SK-N-SH (cell line): Measurements from ENCODE around the gene DAB2IP. TPM values are rescaled to one million over a fixed set of nuclear protein-coding genes. Genes with fewer than 3 reads are reported as not detected.

Source experiments
- CTCF ChIA-PET: fragments of 300-600, 350-600 bp; formaldehyde crosslinking; extraction: SDS; loops from one replicate; lab custom pipeline; 2021; lab: Yijun Ruan, JAX
- POLR2A ChIA-PET: fragments of 350-600 bp; sonication (Branson Sonifier 250); formaldehyde crosslinking; extraction: SDS; loops from one replicate; lab custom pipeline; 2020; ENCODE audit warnings: antibody characterized with exemption, inconsistent platforms; lab: Yijun Ruan, JAX
- DNase-seq: peaks from one replicate; pipeline ENCODE4 v3.0.0; 2012
- H2AFZ ChIP-seq: fragments of 200-600 bp; sonication (generic); 2 replicates; pipeline ENCODE4 v1.8.1; 2016; ENCODE audit warnings: antibody characterized with exemption, mild to moderate bottlenecking, low read depth
- H3F3A ChIP-seq: fragments of 200-600 bp; sonication (generic); replicated peaks from 2 replicates; pipeline ENCODE3; 2016; ENCODE audit warnings: antibody characterized with exemption, mild to moderate bottlenecking; ENCODE audit not compliant: insufficient read depth
- H3K27ac ChIP-seq, 2 experiments: fragments of 200-500 bp in 1 of 2; fragments of 200-600 bp in 1 of 2; sonication (Bioruptor generic) in 1 of 2; sonication (generic), shearing (Covaris generic) in 1 of 2; 2 replicates each; pipeline versions ENCODE4 v1.5.1 to v1.6.1; 2014 to 2016; ENCODE audit warnings: low read depth in 2 of 2, inconsistent platforms in 1 of 2, low read length in 1 of 2, mild to moderate bottlenecking in 1 of 2, mixed read lengths in 1 of 2
- H3K27me3 ChIP-seq: fragments of 200-600 bp; sonication (generic), shearing (Covaris generic); 2 replicates; pipeline ENCODE4 v1.6.1; 2016; ENCODE audit warnings: mixed run types; ENCODE audit not compliant: insufficient read depth
- H3K36me3 ChIP-seq, 2 experiments: fragments of 200-500 bp in 1 of 2; fragments of 200-600 bp in 1 of 2; sonication (Bioruptor generic) in 1 of 2; sonication (generic) in 1 of 2; replicated peaks in 1 of 2; 2 replicates each; pipeline versions ENCODE3 to v1.5.1; 2014 to 2016; ENCODE audit warnings: low read length in 1 of 2, mild to moderate bottlenecking in 1 of 2; ENCODE audit not compliant: insufficient read depth in 2 of 2, control insufficient read depth in 1 of 2
- H3K4me1 ChIP-seq, 2 experiments: fragments of 200-500 bp in 1 of 2; fragments of 200-600 bp in 1 of 2; sonication (Bioruptor generic) in 1 of 2; sonication (generic), shearing (Covaris generic) in 1 of 2; 2 replicates each; pipeline versions ENCODE4 v1.5.1 to v1.6.1; 2014 to 2016; ENCODE audit warnings: low read depth in 1 of 2, low read length in 1 of 2, mixed run types in 1 of 2; ENCODE audit not compliant: insufficient read depth in 2 of 2, control insufficient read depth in 1 of 2
- H3K4me2 ChIP-seq: fragments of 200-600 bp; sonication (generic), shearing (Covaris generic); 2 replicates; pipeline ENCODE4 v1.6.1; 2017; ENCODE audit warnings: mixed run types
- H3K4me3 ChIP-seq, 2 experiments: fragments of 200-500 bp in 1 of 2; fragments of 200-600 bp in 1 of 2; sonication (Bioruptor generic) in 1 of 2; sonication (generic), shearing (Covaris generic) in 1 of 2; 2 replicates each; pipeline versions ENCODE4 v1.5.1 to v1.8.1; 2014 to 2016; ENCODE audit warnings: low read depth in 2 of 2, inconsistent platforms in 1 of 2, low read length in 1 of 2, mild to moderate bottlenecking in 1 of 2, mixed read lengths in 1 of 2, moderate library complexity in 1 of 2
- H3K79me2 ChIP-seq: fragments of 200-600 bp; sonication (generic); 2 replicates; pipeline ENCODE4 v1.8.1; 2017; ENCODE audit warnings: mild to moderate bottlenecking; ENCODE audit not compliant: insufficient read depth
- H3K9ac ChIP-seq: fragments of 200-600 bp; sonication (generic); 2 replicates; pipeline ENCODE4 v1.6.1; 2017; ENCODE audit warnings: mixed run types
- H3K9me2 ChIP-seq: fragments of 200-600 bp; sonication (generic); 2 replicates; pipeline ENCODE4 v1.6.1; 2017; ENCODE audit warnings: mixed run types
- H3K9me3 ChIP-seq: fragments of 200-600 bp; sonication (generic); 2 replicates; pipeline ENCODE4 v1.6.1; 2017; ENCODE audit warnings: mixed run types, mild to moderate bottlenecking, moderate library complexity
- H4K20me1 ChIP-seq: fragments of 200-600 bp; sonication (generic); 2 replicates; pipeline ENCODE4 v1.6.1; 2017; ENCODE audit warnings: mild to moderate bottlenecking, mixed run types; ENCODE audit not compliant: insufficient read depth
- ELF1 ChIP-seq: IDR thresholded peaks from 2 replicates; pipeline ENCODE4 v1.4.0; 2012
- EP300 ChIP-seq, 2 experiments: IDR thresholded peaks; 2 replicates each; pipeline versions ENCODE4 v1.4.0 to v1.6.1; 2012; ENCODE audit warnings: borderline replicate concordance in 1 of 2, low read depth in 1 of 2, low read length in 1 of 2
- EZH2phosphoT487 ChIP-seq: fragments of 200-600 bp; sonication (generic); IDR thresholded peaks from 2 replicates; pipeline ENCODE4 v1.6.1; 2017; ENCODE audit warnings: low read depth, mixed run types, mild to moderate bottlenecking, antibody characterized with exemption, moderate library complexity, borderline replicate concordance
- FOXJ3 ChIP-seq: sonication (generic); formaldehyde crosslinking; IDR thresholded peaks from 2 replicates; pipeline ENCODE4 v1.5.1; 2020; ENCODE audit warnings: mild to moderate bottlenecking, missing genetic modification reagents
- FOXM1 ChIP-seq: IDR thresholded peaks from 2 replicates; pipeline ENCODE4 v1.4.0; 2012; ENCODE audit warnings: low read depth, mild to moderate bottlenecking
- JUND ChIP-seq: IDR thresholded peaks from 2 replicates; pipeline ENCODE4 v1.4.0; 2012
- NFIC ChIP-seq: IDR thresholded peaks from 2 replicates; pipeline ENCODE4 v1.4.0; 2012; ENCODE audit warnings: borderline replicate concordance
- RCOR1 ChIP-seq: fragments of 150-350 bp; IDR thresholded peaks from 2 replicates; pipeline ENCODE4 v1.6.1; 2017; ENCODE audit warnings: antibody characterized with exemption, low read length
- REST ChIP-seq: IDR thresholded peaks from 2 replicates; pipeline ENCODE4 v1.6.1; 2012; ENCODE audit warnings: mild to moderate bottlenecking, low read depth, low read length, moderate library complexity
- RXRA ChIP-seq: IDR thresholded peaks from 2 replicates; pipeline ENCODE4 v1.4.0; 2012; ENCODE audit warnings: low read depth, mild to moderate bottlenecking, borderline replicate concordance
- SIN3A ChIP-seq: IDR thresholded peaks from 2 replicates; pipeline ENCODE4 v1.6.1; 2012; ENCODE audit warnings: low read depth, mild to moderate bottlenecking, low read length, moderate library complexity, borderline replicate concordance
- SMC3 ChIP-seq: IDR thresholded peaks from 2 replicates; pipeline ENCODE4 v1.6.1; 2012; ENCODE audit warnings: low read depth, low read length, improper control_type of control experiment
- YY1 ChIP-seq: IDR thresholded peaks from 2 replicates; pipeline ENCODE4 v1.4.0; 2012; ENCODE audit warnings: low read depth, mild to moderate bottlenecking
- WGBS: methylation state at CpG from one replicate; pipeline ENCODE4 v1.1.6; 2017; ENCODE audit warnings: low lambda C conversion rate; 5-methylcytosine and 5-hydroxymethylcytosine counted together
- polyA plus RNA-seq, 3 experiments: library from polyadenylated mRNA; depleted of rRNA; stranded (reverse); fragments of >200 nt; gene quantifications; 2 replicates each; pipeline ENCODE4 v1.2.3, GENCODE V29; 2012
- TF ChIP-seq, protein P1 (sequence below): IDR thresholded peaks from 2 replicates; pipeline ENCODE4 v1.4.0; 2012; ENCODE audit warnings: low read depth, borderline replicate concordance
- TF ChIP-seq, protein P2 (sequence below): fragments of 200-600 bp; sonication (generic); IDR thresholded peaks from 2 replicates; pipeline ENCODE4 v1.6.1; 2017; ENCODE audit warnings: antibody characterized with exemption, mild to moderate bottlenecking, moderate library complexity

The DAB2IP gene
- polyA plus RNA-seq, 1 of the 3 experiments (the other 2 are of a cell fraction): 21.4 TPM

GRCh38 chr9:121811140-121811539 is 159.7 kb downstream of the DAB2IP start:
- H3K9me3 ChIP-seq: no peaks in the 10 kb centered on the region
- H3K27ac ChIP-seq: no peak overlapping the region
- DNase-seq: no peak
- H4K20me1 ChIP-seq: no peaks in the 10 kb centered on the region
- no peaks in the 10 kb centered on the region; a peak in 1 of 4 replicates for H3K4me1 ChIP-seq
- H3K36me3 ChIP-seq: no peaks in the 10 kb centered on the region
- TF ChIP-seq REST: no peak
- TF ChIP-seq RXRA: no peak
- TF ChIP-seq NFIC: no peak
- no peak for TF ChIP-seq FOXM1
- TF ChIP-seq, protein P1, sequence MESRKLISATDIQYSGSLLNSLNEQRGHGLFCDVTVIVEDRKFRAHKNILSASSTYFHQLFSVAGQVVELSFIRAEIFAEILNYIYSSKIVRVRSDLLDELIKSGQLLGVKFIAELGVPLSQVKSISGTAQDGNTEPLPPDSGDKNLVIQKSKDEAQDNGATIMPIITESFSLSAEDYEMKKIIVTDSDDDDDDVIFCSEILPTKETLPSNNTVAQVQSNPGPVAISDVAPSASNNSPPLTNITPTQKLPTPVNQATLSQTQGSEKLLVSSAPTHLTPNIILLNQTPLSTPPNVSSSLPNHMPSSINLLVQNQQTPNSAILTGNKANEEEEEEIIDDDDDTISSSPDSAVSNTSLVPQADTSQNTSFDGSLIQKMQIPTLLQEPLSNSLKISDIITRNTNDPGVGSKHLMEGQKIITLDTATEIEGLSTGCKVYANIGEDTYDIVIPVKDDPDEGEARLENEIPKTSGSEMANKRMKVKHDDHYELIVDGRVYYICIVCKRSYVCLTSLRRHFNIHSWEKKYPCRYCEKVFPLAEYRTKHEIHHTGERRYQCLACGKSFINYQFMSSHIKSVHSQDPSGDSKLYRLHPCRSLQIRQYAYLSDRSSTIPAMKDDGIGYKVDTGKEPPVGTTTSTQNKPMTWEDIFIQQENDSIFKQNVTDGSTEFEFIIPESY: no peak
- no peak for TF ChIP-seq JUND
- no peak for TF ChIP-seq EZH2phosphoT487
- no peak for TF ChIP-seq EP300 (IDR thresholded peaks at IDR 0.05; ENCODE audit: borderline replicate concordance in 1 of 2, low read depth in 1 of 2, low read length in 1 of 2)
- TF ChIP-seq, protein P2, sequence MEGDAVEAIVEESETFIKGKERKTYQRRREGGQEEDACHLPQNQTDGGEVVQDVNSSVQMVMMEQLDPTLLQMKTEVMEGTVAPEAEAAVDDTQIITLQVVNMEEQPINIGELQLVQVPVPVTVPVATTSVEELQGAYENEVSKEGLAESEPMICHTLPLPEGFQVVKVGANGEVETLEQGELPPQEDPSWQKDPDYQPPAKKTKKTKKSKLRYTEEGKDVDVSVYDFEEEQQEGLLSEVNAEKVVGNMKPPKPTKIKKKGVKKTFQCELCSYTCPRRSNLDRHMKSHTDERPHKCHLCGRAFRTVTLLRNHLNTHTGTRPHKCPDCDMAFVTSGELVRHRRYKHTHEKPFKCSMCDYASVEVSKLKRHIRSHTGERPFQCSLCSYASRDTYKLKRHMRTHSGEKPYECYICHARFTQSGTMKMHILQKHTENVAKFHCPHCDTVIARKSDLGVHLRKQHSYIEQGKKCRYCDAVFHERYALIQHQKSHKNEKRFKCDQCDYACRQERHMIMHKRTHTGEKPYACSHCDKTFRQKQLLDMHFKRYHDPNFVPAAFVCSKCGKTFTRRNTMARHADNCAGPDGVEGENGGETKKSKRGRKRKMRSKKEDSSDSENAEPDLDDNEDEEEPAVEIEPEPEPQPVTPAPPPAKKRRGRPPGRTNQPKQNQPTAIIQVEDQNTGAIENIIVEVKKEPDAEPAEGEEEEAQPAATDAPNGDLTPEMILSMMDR: no peak
- no peak for TF ChIP-seq SMC3
- no peak for TF ChIP-seq YY1
- no peak for TF ChIP-seq ELF1
- TF ChIP-seq FOXJ3: no peak
- TF ChIP-seq SIN3A: no peak
- TF ChIP-seq RCOR1: no peak
- no peaks in the 10 kb centered on the region for H3K79me2 ChIP-seq
- H2AFZ ChIP-seq: no peak overlapping the region
- H3K9me2 ChIP-seq: no peaks in the 10 kb centered on the region
- ChIA-PET POLR2A (no interaction called here), CTCF (interaction anchor here (0.8 to 1.5 kb wide), 3 partner anchors 10 to 261 kb away, joined by 3 read pairs; no protein-coding TSS in a partner anchor)
- 86% methylated on average over 2 of the region's 9 CpGs for WGBS
- H3K9ac ChIP-seq: no peak overlapping the region
- no peak overlapping the region for H3K4me3 ChIP-seq
- no peak overlapping the region for H3K4me2 ChIP-seq
- no peaks in the 10 kb centered on the region for H3K27me3 ChIP-seq
- no peaks in the 10 kb centered on the region for H3F3A ChIP-seq
